Measurements from ENCODE around the gene HEMK1. TPM values are rescaled to one million over a fixed set of nuclear protein-coding genes. Genes with fewer than 3 reads are reported as not detected.

HEMK1 gene
- total RNA-seq, 1 donor from 2014 or later, result 16.1 TPM

DNA sequence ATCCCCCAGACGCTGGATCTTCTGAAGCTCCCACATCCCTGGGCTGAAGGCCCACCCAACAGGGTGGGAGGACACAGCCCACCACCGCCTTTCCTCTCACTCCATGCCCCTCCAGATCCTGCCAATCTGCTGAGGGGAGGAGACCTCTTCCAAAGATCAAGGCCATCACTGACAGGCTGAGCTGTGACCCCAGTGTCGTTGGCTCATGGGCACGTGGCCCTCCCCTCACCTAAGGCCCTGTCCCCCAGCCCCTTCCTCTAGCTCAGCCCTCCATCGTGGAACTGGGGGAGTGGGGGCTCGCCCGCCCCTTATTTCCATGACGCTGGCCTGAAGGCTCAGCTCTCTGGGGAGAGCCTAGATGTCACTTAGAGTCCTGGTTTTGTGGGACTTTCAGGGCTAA lies 12.2 kb upstream of the HEMK1 start:
- Histone ChIP-seq H3K36me3 (no peaks in the 10 kb centered on the region), H3K9me3 (replicated peaks) (no peaks in the 10 kb centered on the region), H3K27ac (replicated peaks) (no peak overlapping the region), H3K4me3 (no peak overlapping the region), H3K27me3 (ENCODE audit: low read depth) (no peaks in the 10 kb centered on the region), H3K4me1 (peaks cover 24% of the 10 kb centered on the region)
- intact Hi-C loops (cut with micrococcal nuclease), result no loop called here
- no peak for TF ChIP-seq CTCF (IDR thresholded peaks at IDR 0.05; ENCODE audit: borderline replicate concordance)
- DNase-seq, result no peak

DNA sequence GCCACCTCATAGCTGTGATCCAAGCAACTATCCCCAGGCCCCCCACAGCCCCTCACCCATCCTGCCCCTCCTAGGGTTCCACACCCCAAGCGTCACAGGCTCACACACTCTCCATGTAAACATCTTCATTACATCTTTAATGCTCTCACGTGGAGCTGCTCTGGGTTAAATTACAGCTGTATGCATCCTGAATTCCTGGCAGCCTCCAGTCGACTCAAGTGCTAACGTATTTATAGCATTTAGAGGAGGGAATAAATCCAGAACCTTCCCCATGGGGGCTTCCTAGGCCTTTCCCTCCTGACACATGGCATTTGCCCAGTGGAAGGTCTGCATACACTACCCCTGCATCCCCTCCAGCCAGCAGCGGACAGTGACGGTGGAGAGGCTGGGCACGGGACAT lies 11.4 kb upstream of the HEMK1 start:
- intact Hi-C loops (cut with micrococcal nuclease), result no loop called here
- no peak overlapping the region for H3K27ac ChIP-seq (replicated peaks)
- H3K36me3 ChIP-seq, result no peaks in the 10 kb centered on the region
- no peak for DNase-seq
- H3K4me1 ChIP-seq, result peaks cover 24% of the 10 kb centered on the region
- no peaks in the 10 kb centered on the region for H3K27me3 ChIP-seq (ENCODE audit: low read depth)
- H3K4me3 ChIP-seq, result no peak overlapping the region
- TF ChIP-seq CTCF (IDR thresholded peaks at IDR 0.05; ENCODE audit: borderline replicate concordance), result no peak
- no peaks in the 10 kb centered on the region for H3K9me3 ChIP-seq (replicated peaks)

DNA sequence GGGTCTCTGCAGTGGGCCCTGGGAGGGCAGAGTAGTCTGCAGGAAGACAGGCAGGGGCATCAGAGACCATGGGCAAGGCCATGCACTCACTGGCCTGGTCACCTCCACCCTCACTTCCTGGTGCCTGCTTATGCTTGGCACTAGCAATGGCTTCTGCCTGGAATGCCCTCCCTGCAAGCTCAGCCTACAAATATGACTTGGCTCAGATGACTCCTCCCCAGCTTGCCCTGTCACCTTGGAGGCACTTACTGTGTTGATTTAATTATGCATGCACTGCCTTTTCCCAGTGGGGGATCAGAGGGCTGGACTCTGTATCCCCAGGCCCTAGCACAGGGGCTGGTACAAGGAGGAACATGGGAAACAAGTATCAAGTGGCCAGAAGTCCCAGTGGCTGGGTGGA lies 9.6 kb upstream of the HEMK1 start:
- intact Hi-C loops (cut with micrococcal nuclease), result no loop called here
- TF ChIP-seq CTCF (IDR thresholded peaks at IDR 0.05; ENCODE audit: borderline replicate concordance), result no peak

DNA sequence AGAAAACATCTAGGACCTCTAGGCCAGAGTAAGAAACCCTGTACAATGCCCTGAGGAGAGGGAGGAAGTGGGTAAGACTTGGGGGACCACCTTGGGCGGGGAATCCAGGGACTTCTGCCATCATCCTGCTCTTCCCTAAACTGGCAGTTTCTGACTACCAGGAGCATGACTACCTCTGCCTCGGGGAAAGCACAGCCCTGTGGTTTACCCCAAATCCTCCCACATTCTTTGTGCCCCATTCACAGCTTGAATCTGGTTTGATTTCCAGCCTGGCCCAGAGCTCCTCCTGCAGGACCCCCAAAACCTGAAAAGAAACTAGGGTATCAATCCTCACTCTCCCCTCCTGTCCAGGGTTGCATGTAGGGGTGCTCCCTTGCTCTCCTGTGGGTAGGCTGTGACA lies 6.5 kb upstream of the HEMK1 start:
- no peaks in the 10 kb centered on the region for H3K36me3 ChIP-seq
- intact Hi-C loops (cut with micrococcal nuclease), result no loop called here
- DNase-seq, result no peak
- peaks cover 59% of the 10 kb centered on the region for H3K4me1 ChIP-seq
- H3K27ac ChIP-seq (replicated peaks), result no peak overlapping the region
- H3K4me3 ChIP-seq, result no peak overlapping the region
- no peaks in the 10 kb centered on the region for H3K9me3 ChIP-seq (replicated peaks)
- TF ChIP-seq CTCF (IDR thresholded peaks at IDR 0.05; ENCODE audit: borderline replicate concordance), result no peak
- no peaks in the 10 kb centered on the region for H3K27me3 ChIP-seq (ENCODE audit: low read depth)

More for the DNA sequence above, 9.6 kb upstream of the HEMK1 start:
- no peaks in the 10 kb centered on the region for H3K9me3 ChIP-seq (replicated peaks)
- peak overlapping the region; percentile 66 for H3K27ac ChIP-seq (replicated peaks)
- DNase-seq, result no peak
- peaks cover 37% of the 10 kb centered on the region for H3K4me1 ChIP-seq
- no peaks in the 10 kb centered on the region for H3K27me3 ChIP-seq (ENCODE audit: low read depth)
- H3K36me3 ChIP-seq, result no peaks in the 10 kb centered on the region
- H3K4me3 ChIP-seq, result no peak overlapping the region

- H3K27me3 ChIP-seq (ENCODE audit: low read depth), result no peaks in the 10 kb centered on the region
- peak overlapping the region; percentile 36 for H3K27ac ChIP-seq (replicated peaks)
- no peak for TF ChIP-seq CTCF (IDR thresholded peaks at IDR 0.05; ENCODE audit: borderline replicate concordance)
- intact Hi-C loops (cut with micrococcal nuclease), result no loop called here
- no peak overlapping the region for H3K4me3 ChIP-seq
- H3K4me1 ChIP-seq, result peaks cover 63% of the 10 kb centered on the region
- H3K36me3 ChIP-seq, result no peaks in the 10 kb centered on the region
- DNase-seq, result no peak
- no peaks in the 10 kb centered on the region for H3K9me3 ChIP-seq (replicated peaks)
Measured at GRCh38 chr3:50563867-50564266, 5.5 kb upstream of the HEMK1 start.

GRCh38 chr3:50564321-50564720 lies 5.0 kb upstream of the HEMK1 start:
- Histone ChIP-seq H3K36me3 (no peaks in the 10 kb centered on the region), H3K9me3 (replicated peaks) (no peaks in the 10 kb centered on the region), H3K4me3 (no peak overlapping the region), H3K4me1 (peaks cover 59% of the 10 kb centered on the region), H3K27me3 (ENCODE audit: low read depth) (no peaks in the 10 kb centered on the region), H3K27ac (replicated peaks) (peak overlapping the region; percentile 36)
- DNase-seq, result no peak
- intact Hi-C loops (cut with micrococcal nuclease), result no loop called here
- TF ChIP-seq CTCF (IDR thresholded peaks at IDR 0.05; ENCODE audit: borderline replicate concordance), result no peak
